Body of pancreas (tissue), 4 donors: ENCODE data around the gene OSBPL6.
A peak's percentile ranks its signal among the peaks of the same experiment; 100 is the strongest.

ENCODE experiments used
- CTCF ChIP-seq, 7 experiments: fragments of 450-650 bp in 4 of 7; fragments of 200-600 bp in 3 of 7; sonication (generic) in 3 of 7; IDR thresholded peaks; one replicate each; pipeline ENCODE4 v1.5.1; 2016 to 2019; ENCODE audit warnings: antibody characterized with exemption in 7 of 7
- POLR2A ChIP-seq, 3 donors: fragments of 450-650 bp; IDR thresholded peaks; one replicate each; pipeline ENCODE4 v1.6.1; 2016; ENCODE audit warnings: antibody characterized with exemption in 3 of 3, mild to moderate bottlenecking in 2 of 3

- TF ChIP-seq CTCF (IDR thresholded peaks at IDR 0.05): peak; percentile 34 to 62 (median 53)
- no peak for TF ChIP-seq POLR2A (IDR thresholded peaks at IDR 0.05)
These were observed 112.2 kb downstream of the OSBPL6 start for GRCh38 chr2:178306352-178307073.
